Fibroblast of mammary gland (primary cell): Measurements from ENCODE around the gene PLCH1.

Source experiments
- DNase-seq: peaks from one replicate; pipeline ENCODE4 v3.0.0-alpha.2; 2010; ENCODE audit warnings: low read depth
- H3K4me3 ChIP-seq: 2 replicates; pipeline ENCODE4 v1.5.1; 2011; ENCODE audit warnings: low read depth, mild to moderate bottlenecking, low read length, moderate library complexity; ENCODE audit not compliant: control insufficient read depth
- TF ChIP-seq, protein P1 (sequence below): conservative IDR thresholded peaks from 2 replicates; pipeline ENCODE4 v1.5.1; 2011; ENCODE audit warnings: low read depth, low read length, inconsistent platforms; ENCODE audit not compliant: control insufficient read depth, insufficient read depth

Gene PLCH1

GRCh38 chr3:155780291-155780690, 35.4 kb upstream of the PLCH1 start:
- no peak for DNase-seq
- TF ChIP-seq, protein P1, sequence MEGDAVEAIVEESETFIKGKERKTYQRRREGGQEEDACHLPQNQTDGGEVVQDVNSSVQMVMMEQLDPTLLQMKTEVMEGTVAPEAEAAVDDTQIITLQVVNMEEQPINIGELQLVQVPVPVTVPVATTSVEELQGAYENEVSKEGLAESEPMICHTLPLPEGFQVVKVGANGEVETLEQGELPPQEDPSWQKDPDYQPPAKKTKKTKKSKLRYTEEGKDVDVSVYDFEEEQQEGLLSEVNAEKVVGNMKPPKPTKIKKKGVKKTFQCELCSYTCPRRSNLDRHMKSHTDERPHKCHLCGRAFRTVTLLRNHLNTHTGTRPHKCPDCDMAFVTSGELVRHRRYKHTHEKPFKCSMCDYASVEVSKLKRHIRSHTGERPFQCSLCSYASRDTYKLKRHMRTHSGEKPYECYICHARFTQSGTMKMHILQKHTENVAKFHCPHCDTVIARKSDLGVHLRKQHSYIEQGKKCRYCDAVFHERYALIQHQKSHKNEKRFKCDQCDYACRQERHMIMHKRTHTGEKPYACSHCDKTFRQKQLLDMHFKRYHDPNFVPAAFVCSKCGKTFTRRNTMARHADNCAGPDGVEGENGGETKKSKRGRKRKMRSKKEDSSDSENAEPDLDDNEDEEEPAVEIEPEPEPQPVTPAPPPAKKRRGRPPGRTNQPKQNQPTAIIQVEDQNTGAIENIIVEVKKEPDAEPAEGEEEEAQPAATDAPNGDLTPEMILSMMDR: no peak
- no peak overlapping the region for H3K4me3 ChIP-seq

GRCh38 chr3:155778462-155778861, 33.6 kb upstream of the PLCH1 start:
- DNase-seq: no peak
- TF ChIP-seq, protein P1: no peak
- H3K4me3 ChIP-seq: no peak overlapping the region

- DNase-seq: no peak
- TF ChIP-seq, protein P1: no peak
- no peak overlapping the region for H3K4me3 ChIP-seq
Observed at GRCh38 chr3:155772801-155773200, 27.9 kb upstream of the PLCH1 start.

DNA sequence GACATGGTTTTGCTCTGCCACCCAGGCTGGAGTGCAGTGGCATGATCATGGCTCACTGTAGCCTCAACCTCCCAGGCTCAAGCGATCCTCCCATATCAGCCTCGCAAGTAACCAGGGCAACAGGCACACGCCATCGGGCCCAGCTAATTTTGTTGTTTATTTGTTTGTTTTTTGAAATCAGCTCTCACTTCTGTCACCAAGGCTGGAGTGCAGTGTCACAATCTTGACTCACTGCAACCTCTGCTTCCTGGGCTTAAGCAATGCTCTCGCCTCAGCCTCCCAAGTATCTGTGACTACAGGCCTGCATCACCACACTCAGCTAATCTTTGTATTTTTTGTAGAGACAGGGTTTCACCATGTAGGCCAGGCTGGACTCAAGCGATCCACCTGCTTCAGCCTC, 26.3 kb upstream of the PLCH1 start:
- TF ChIP-seq, protein P1: no peak
- no peak for DNase-seq
- H3K4me3 ChIP-seq: no peak overlapping the region

GRCh38 chr3:155766206-155766605, 21.3 kb upstream of the PLCH1 start:
- H3K4me3 ChIP-seq: no peak overlapping the region
- DNase-seq: peak; percentile 65
- TF ChIP-seq, protein P1: no peak

DNA sequence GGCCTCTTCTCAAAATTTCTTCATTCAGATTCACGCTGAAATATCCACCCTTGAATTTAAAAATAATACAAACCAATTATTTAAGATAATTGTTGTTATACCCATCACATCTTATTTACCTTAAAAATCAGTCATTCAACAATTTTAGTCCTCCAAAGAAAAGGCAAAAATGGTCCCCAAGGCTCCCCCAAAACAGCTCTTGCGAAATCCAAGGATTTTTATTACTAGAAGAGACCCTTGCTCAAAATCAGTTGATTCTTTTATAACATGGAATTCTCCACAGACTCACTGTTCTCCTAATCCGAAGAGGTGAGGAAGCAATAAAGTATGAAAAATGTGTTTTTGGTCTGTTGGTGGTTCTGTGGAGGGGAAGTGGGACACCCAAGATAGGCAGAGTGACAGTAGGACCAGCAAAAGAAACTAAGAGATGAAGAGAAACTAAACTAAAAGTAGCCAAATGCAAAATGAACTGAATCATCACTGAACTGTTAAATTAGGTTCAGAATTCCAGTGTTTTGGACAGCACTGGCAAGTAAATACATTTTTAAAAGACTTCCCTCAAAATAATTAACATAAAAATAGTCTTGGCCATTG, 19.1 kb upstream of the PLCH1 start:
- DNase-seq: no peak
- TF ChIP-seq, protein P1: no peak
- H3K4me3 ChIP-seq: no peak overlapping the region

DNA sequence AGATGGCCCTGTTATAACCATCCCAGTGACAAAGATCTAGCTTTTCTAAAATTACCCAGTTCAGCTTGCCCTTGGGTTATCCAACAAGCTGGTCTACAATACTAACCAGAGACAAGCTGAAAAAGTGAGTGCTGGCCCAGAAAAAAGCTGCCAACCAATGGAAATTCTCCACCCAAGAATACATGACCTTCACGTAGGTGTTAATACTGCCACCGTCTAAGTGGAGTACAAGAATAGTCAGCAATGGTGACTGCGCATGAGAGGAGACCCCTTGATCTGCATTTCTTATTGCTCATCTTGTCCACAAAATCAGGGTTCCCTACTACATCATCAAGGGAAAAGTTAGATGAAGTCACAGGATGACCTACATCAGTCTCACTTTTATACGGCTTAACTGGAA, 15.8 kb upstream of the PLCH1 start:
- H3K4me3 ChIP-seq: no peak overlapping the region
- TF ChIP-seq, protein P1: no peak
- no peak for DNase-seq
